SK-N-SH (cell line): ENCODE results near the gene ATP8A2. TPM values are rescaled to one million over a fixed set of nuclear protein-coding genes. Genes with fewer than 3 reads are reported as not detected.

Experiments used
- CTCF ChIA-PET: fragments of 300-600, 350-600 bp; formaldehyde crosslinking; extraction: SDS; loops from one replicate; lab custom pipeline; 2021; lab: Yijun Ruan, JAX
- POLR2A ChIA-PET: fragments of 350-600 bp; sonication (Branson Sonifier 250); formaldehyde crosslinking; extraction: SDS; loops from one replicate; lab custom pipeline; 2020; ENCODE audit warnings: antibody characterized with exemption, inconsistent platforms; lab: Yijun Ruan, JAX
- DNase-seq: peaks from one replicate; pipeline ENCODE4 v3.0.0; 2012
- H2AFZ ChIP-seq: fragments of 200-600 bp; sonication (generic); 2 replicates; pipeline ENCODE4 v1.8.1; 2016; ENCODE audit warnings: antibody characterized with exemption, mild to moderate bottlenecking, low read depth
- H3F3A ChIP-seq: fragments of 200-600 bp; sonication (generic); replicated peaks from 2 replicates; pipeline ENCODE3; 2016; ENCODE audit warnings: antibody characterized with exemption, mild to moderate bottlenecking; ENCODE audit not compliant: insufficient read depth
- H3K27ac ChIP-seq, 2 experiments: fragments of 200-500 bp in 1 of 2; fragments of 200-600 bp in 1 of 2; sonication (Bioruptor generic) in 1 of 2; sonication (generic), shearing (Covaris generic) in 1 of 2; 2 replicates each; pipeline versions ENCODE4 v1.5.1 to v1.6.1; 2014 to 2016; ENCODE audit warnings: low read depth in 2 of 2, inconsistent platforms in 1 of 2, low read length in 1 of 2, mild to moderate bottlenecking in 1 of 2, mixed read lengths in 1 of 2
- H3K27me3 ChIP-seq: fragments of 200-600 bp; sonication (generic), shearing (Covaris generic); 2 replicates; pipeline ENCODE4 v1.6.1; 2016; ENCODE audit warnings: mixed run types; ENCODE audit not compliant: insufficient read depth
- H3K36me3 ChIP-seq, 2 experiments: fragments of 200-500 bp in 1 of 2; fragments of 200-600 bp in 1 of 2; sonication (Bioruptor generic) in 1 of 2; sonication (generic) in 1 of 2; replicated peaks in 1 of 2; 2 replicates each; pipeline versions ENCODE3 to v1.5.1; 2014 to 2016; ENCODE audit warnings: low read length in 1 of 2, mild to moderate bottlenecking in 1 of 2; ENCODE audit not compliant: insufficient read depth in 2 of 2, control insufficient read depth in 1 of 2
- H3K4me1 ChIP-seq, 2 experiments: fragments of 200-500 bp in 1 of 2; fragments of 200-600 bp in 1 of 2; sonication (Bioruptor generic) in 1 of 2; sonication (generic), shearing (Covaris generic) in 1 of 2; 2 replicates each; pipeline versions ENCODE4 v1.5.1 to v1.6.1; 2014 to 2016; ENCODE audit warnings: low read depth in 1 of 2, low read length in 1 of 2, mixed run types in 1 of 2; ENCODE audit not compliant: insufficient read depth in 2 of 2, control insufficient read depth in 1 of 2
- H3K4me2 ChIP-seq: fragments of 200-600 bp; sonication (generic), shearing (Covaris generic); 2 replicates; pipeline ENCODE4 v1.6.1; 2017; ENCODE audit warnings: mixed run types
- H3K4me3 ChIP-seq, 2 experiments: fragments of 200-500 bp in 1 of 2; fragments of 200-600 bp in 1 of 2; sonication (Bioruptor generic) in 1 of 2; sonication (generic), shearing (Covaris generic) in 1 of 2; 2 replicates each; pipeline versions ENCODE4 v1.5.1 to v1.8.1; 2014 to 2016; ENCODE audit warnings: low read depth in 2 of 2, inconsistent platforms in 1 of 2, low read length in 1 of 2, mild to moderate bottlenecking in 1 of 2, mixed read lengths in 1 of 2, moderate library complexity in 1 of 2
- H3K79me2 ChIP-seq: fragments of 200-600 bp; sonication (generic); 2 replicates; pipeline ENCODE4 v1.8.1; 2017; ENCODE audit warnings: mild to moderate bottlenecking; ENCODE audit not compliant: insufficient read depth
- H3K9ac ChIP-seq: fragments of 200-600 bp; sonication (generic); 2 replicates; pipeline ENCODE4 v1.6.1; 2017; ENCODE audit warnings: mixed run types
- H3K9me2 ChIP-seq: fragments of 200-600 bp; sonication (generic); 2 replicates; pipeline ENCODE4 v1.6.1; 2017; ENCODE audit warnings: mixed run types
- H3K9me3 ChIP-seq: fragments of 200-600 bp; sonication (generic); 2 replicates; pipeline ENCODE4 v1.6.1; 2017; ENCODE audit warnings: mixed run types, mild to moderate bottlenecking, moderate library complexity
- H4K20me1 ChIP-seq: fragments of 200-600 bp; sonication (generic); 2 replicates; pipeline ENCODE4 v1.6.1; 2017; ENCODE audit warnings: mild to moderate bottlenecking, mixed run types; ENCODE audit not compliant: insufficient read depth
- EZH2phosphoT487 ChIP-seq: fragments of 200-600 bp; sonication (generic); IDR thresholded peaks from 2 replicates; pipeline ENCODE4 v1.6.1; 2017; ENCODE audit warnings: low read depth, mixed run types, mild to moderate bottlenecking, antibody characterized with exemption, moderate library complexity, borderline replicate concordance
- FOSL2 ChIP-seq: IDR thresholded peaks from 2 replicates; pipeline ENCODE4 v1.4.0; 2012; ENCODE audit warnings: low read depth, mild to moderate bottlenecking, moderate library complexity, borderline replicate concordance
- JUND ChIP-seq: IDR thresholded peaks from 2 replicates; pipeline ENCODE4 v1.4.0; 2012
- NRF1 ChIP-seq: IDR thresholded peaks from 2 replicates; pipeline ENCODE4 v1.6.1; 2012; ENCODE audit warnings: low read depth, mild to moderate bottlenecking, low read length
- RCOR1 ChIP-seq: fragments of 150-350 bp; IDR thresholded peaks from 2 replicates; pipeline ENCODE4 v1.6.1; 2017; ENCODE audit warnings: antibody characterized with exemption, low read length
- RFX5 ChIP-seq: IDR thresholded peaks from 2 replicates; pipeline ENCODE4 v1.6.1; 2012; ENCODE audit warnings: mild to moderate bottlenecking, improper control_type of control experiment, low read length
- TEAD4 ChIP-seq: IDR thresholded peaks from 2 replicates; pipeline ENCODE4 v1.4.0; 2012; ENCODE audit warnings: mild to moderate bottlenecking, borderline replicate concordance; ENCODE audit not compliant: insufficient read depth
- YY1 ChIP-seq: IDR thresholded peaks from 2 replicates; pipeline ENCODE4 v1.4.0; 2012; ENCODE audit warnings: low read depth, mild to moderate bottlenecking
- WGBS: methylation state at CpG from one replicate; pipeline ENCODE4 v1.1.6; 2017; ENCODE audit warnings: low lambda C conversion rate; 5-methylcytosine and 5-hydroxymethylcytosine counted together
- polyA plus RNA-seq, 3 experiments: library from polyadenylated mRNA; depleted of rRNA; stranded (reverse); fragments of >200 nt; gene quantifications; 2 replicates each; pipeline ENCODE4 v1.2.3, GENCODE V29; 2012
- TF ChIP-seq, protein P1 (sequence below): IDR thresholded peaks from 2 replicates; pipeline ENCODE4 v1.4.0; 2012; ENCODE audit warnings: low read depth, borderline replicate concordance
- TF ChIP-seq, protein P2 (sequence below): fragments of 200-600 bp; sonication (generic); IDR thresholded peaks from 2 replicates; pipeline ENCODE4 v1.6.1; 2017; ENCODE audit warnings: antibody characterized with exemption, mild to moderate bottlenecking, moderate library complexity
- TF ChIP-seq, protein P3 (sequence below): IDR thresholded peaks from 2 replicates; pipeline ENCODE4 v1.4.0; 2012; ENCODE audit warnings: low read depth, borderline replicate concordance
- TF ChIP-seq, protein P4 (sequence below): IDR thresholded peaks from 2 replicates; pipeline ENCODE4; 2012

Gene ATP8A2
- polyA plus RNA-seq, 1 of the 3 experiments (the other 2 are of a cell fraction) = 0.02 TPM

DNA sequence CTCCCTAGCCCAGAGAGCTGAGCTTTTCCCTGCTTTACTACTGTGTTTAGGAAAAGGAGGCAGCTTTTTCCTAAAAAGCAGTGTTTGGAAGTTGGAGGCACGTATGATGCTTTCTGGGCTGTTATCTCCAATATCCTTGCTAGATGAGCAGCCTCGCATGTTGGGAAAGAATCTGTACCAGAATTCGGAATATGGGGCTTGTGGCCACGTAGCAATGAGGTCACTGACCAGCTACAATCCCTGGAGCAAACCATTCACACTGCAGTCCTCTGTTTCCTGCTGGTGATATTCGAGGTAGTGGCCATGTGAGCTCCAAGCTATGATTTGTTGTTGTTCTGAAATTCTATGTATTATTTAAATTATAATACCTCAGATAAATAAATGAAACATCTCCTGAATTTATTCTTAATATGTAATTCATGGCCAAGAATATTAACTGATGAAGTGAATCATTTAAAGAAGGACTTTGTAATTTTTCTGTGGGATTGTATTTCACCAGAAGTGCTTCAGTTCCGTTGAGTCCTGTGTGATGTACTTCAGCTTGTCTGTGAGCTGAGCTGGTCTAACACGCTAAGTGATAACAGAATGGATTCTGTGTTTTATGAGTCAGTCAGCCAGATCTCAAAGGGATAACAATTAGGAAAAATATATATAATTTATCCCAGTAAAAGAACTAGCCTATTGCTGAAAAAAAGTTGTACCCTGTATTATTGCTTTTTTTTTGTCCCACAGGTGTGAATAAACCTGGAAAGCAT, 360.5 kb downstream of the ATP8A2 start:
- DNase-seq = no peak
- Histone ChIP-seq H3K27me3 (no peaks in the 10 kb centered on the region), H3F3A (no peaks in the 10 kb centered on the region), H3K36me3 (no peaks in the 10 kb centered on the region), H3K27ac (no peak overlapping the region), H3K4me3 (no peak overlapping the region), H3K79me2 (no peaks in the 10 kb centered on the region), H3K9ac (no peak overlapping the region), H3K9me2 (no peaks in the 10 kb centered on the region), H3K4me2 (no peak overlapping the region), H3K4me1 (no peaks in the 10 kb centered on the region; a peak in 1 of 4 replicates), H3K9me3 (0 out of 2 replicates have a peak, but pooled peaks cover 3% of the 10 kb centered on the region), H4K20me1 (no peaks in the 10 kb centered on the region), H2AFZ (no peak overlapping the region)
- TF ChIP-seq, protein P1, sequence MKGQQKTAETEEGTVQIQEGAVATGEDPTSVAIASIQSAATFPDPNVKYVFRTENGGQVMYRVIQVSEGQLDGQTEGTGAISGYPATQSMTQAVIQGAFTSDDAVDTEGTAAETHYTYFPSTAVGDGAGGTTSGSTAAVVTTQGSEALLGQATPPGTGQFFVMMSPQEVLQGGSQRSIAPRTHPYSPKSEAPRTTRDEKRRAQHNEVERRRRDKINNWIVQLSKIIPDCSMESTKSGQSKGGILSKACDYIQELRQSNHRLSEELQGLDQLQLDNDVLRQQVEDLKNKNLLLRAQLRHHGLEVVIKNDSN = no peak
- TF ChIP-seq FOSL2 (no peak), JUND (no peak), EZH2phosphoT487 (no peak), NRF1 (no peak), RFX5 (no peak), RCOR1 (no peak), TEAD4 (no peak), YY1 (no peak)
- TF ChIP-seq, protein P2, sequence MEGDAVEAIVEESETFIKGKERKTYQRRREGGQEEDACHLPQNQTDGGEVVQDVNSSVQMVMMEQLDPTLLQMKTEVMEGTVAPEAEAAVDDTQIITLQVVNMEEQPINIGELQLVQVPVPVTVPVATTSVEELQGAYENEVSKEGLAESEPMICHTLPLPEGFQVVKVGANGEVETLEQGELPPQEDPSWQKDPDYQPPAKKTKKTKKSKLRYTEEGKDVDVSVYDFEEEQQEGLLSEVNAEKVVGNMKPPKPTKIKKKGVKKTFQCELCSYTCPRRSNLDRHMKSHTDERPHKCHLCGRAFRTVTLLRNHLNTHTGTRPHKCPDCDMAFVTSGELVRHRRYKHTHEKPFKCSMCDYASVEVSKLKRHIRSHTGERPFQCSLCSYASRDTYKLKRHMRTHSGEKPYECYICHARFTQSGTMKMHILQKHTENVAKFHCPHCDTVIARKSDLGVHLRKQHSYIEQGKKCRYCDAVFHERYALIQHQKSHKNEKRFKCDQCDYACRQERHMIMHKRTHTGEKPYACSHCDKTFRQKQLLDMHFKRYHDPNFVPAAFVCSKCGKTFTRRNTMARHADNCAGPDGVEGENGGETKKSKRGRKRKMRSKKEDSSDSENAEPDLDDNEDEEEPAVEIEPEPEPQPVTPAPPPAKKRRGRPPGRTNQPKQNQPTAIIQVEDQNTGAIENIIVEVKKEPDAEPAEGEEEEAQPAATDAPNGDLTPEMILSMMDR = no peak
- TF ChIP-seq, protein P3, sequence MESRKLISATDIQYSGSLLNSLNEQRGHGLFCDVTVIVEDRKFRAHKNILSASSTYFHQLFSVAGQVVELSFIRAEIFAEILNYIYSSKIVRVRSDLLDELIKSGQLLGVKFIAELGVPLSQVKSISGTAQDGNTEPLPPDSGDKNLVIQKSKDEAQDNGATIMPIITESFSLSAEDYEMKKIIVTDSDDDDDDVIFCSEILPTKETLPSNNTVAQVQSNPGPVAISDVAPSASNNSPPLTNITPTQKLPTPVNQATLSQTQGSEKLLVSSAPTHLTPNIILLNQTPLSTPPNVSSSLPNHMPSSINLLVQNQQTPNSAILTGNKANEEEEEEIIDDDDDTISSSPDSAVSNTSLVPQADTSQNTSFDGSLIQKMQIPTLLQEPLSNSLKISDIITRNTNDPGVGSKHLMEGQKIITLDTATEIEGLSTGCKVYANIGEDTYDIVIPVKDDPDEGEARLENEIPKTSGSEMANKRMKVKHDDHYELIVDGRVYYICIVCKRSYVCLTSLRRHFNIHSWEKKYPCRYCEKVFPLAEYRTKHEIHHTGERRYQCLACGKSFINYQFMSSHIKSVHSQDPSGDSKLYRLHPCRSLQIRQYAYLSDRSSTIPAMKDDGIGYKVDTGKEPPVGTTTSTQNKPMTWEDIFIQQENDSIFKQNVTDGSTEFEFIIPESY = no peak
- TF ChIP-seq, protein P4, sequence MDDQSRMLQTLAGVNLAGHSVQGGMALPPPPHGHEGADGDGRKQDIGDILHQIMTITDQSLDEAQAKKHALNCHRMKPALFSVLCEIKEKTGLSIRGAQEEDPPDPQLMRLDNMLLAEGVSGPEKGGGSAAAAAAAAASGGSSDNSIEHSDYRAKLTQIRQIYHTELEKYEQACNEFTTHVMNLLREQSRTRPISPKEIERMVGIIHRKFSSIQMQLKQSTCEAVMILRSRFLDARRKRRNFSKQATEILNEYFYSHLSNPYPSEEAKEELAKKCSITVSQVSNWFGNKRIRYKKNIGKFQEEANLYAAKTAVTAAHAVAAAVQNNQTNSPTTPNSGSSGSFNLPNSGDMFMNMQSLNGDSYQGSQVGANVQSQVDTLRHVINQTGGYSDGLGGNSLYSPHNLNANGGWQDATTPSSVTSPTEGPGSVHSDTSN = no peak
- ChIA-PET CTCF (no interaction called here), POLR2A (no interaction called here)
- 21% methylated on average over 7 of the region's 7 CpGs for WGBS
